ENCODE measurements around the gene SPECC1. TPM values are rescaled to one million over a fixed set of nuclear protein-coding genes. Genes with fewer than 3 reads are reported as not detected.

Gene SPECC1
- total and polyA plus RNA-seq, 2 of the 13 experiments (the other 11 are each of a cell fraction or from before 2014, with no cell fraction given) = 2.3 to 6.9 TPM

- H2AFZ ChIP-seq (ENCODE audit: low read length) = no peak overlapping the region
- BruUV-seq (replicated peaks) = no TSS peak
- POLR2A ChIA-PET = no interaction called here
- no peak overlapping the region for H3K9ac ChIP-seq (ENCODE audit: insufficient read depth, low read depth, low read length)
- no peaks in the 10 kb centered on the region for H3K36me3 ChIP-seq (replicated peaks in 1 of 2; ENCODE audit: control insufficient read depth in 1 of 2, insufficient read depth in 2 of 2, low read length in 2 of 2)
- intact Hi-C loops (cut with micrococcal nuclease; ENCODE audit: unreplicated experiment) = no loop called here
- no peaks in the 10 kb centered on the region for H3K79me2 ChIP-seq (ENCODE audit: insufficient read depth, low read length)
- H4K20me1 ChIP-seq (ENCODE audit: insufficient read depth, low read length) = no peaks in the 10 kb centered on the region
- H3K27me3 ChIP-seq (ENCODE audit: control insufficient read depth in 1 of 2, insufficient read depth in 2 of 2, low read length in 2 of 2) = peaks cover 2 to 25% of the 10 kb centered on the region in 2 experiments; a peak in 4 of 5 replicates
- ATAC-seq (no peak), FAIRE-seq (no peak), DNase-seq (ENCODE audit: low spot score) (no peak)
- CTCF ChIA-PET (ENCODE audit: low intra/inter-chr PET ratio, low total read pairs) = no interaction called here
- H3K27ac ChIP-seq (ENCODE audit: extremely low read length, insufficient read depth, low read length) = no peak overlapping the region
- no peaks in the 10 kb centered on the region for H3K4me1 ChIP-seq (ENCODE audit: insufficient read depth, low read length)
- in situ Hi-C loops (cut with HindIII; ENCODE audit: extremely low pct_ligation_motif_present, low pct_unique_long_range_greater_than_20kb) = no loop called here
- TF ChIP-seq, protein P1, sequence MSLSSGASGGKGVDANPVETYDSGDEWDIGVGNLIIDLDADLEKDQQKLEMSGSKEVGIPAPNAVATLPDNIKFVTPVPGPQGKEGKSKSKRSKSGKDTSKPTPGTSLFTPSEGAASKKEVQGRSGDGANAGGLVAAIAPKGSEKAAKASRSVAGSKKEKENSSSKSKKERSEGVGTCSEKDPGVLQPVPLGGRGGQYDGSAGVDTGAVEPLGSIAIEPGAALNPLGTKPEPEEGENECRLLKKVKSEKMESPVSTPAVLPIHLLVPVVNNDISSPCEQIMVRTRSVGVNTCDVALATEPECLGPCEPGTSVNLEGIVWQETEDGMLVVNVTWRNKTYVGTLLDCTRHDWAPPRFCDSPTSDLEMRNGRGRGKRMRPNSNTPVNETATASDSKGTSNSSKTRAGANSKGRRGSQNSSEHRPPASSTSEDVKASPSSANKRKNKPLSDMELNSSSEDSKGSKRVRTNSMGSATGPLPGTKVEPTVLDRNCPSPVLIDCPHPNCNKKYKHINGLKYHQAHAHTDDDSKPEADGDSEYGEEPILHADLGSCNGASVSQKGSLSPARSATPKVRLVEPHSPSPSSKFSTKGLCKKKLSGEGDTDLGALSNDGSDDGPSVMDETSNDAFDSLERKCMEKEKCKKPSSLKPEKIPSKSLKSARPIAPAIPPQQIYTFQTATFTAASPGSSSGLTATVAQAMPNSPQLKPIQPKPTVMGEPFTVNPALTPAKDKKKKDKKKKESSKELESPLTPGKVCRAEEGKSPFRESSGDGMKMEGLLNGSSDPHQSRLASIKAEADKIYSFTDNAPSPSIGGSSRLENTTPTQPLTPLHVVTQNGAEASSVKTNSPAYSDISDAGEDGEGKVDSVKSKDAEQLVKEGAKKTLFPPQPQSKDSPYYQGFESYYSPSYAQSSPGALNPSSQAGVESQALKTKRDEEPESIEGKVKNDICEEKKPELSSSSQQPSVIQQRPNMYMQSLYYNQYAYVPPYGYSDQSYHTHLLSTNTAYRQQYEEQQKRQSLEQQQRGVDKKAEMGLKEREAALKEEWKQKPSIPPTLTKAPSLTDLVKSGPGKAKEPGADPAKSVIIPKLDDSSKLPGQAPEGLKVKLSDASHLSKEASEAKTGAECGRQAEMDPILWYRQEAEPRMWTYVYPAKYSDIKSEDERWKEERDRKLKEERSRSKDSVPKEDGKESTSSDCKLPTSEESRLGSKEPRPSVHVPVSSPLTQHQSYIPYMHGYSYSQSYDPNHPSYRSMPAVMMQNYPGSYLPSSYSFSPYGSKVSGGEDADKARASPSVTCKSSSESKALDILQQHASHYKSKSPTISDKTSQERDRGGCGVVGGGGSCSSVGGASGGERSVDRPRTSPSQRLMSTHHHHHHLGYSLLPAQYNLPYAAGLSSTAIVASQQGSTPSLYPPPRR (CRISPR knock-in tag; IDR thresholded peaks at IDR 0.05; ENCODE audit: borderline replicate concordance) = no peak
- TF ChIP-seq NFKB2 (CRISPR knock-in tag; IDR thresholded peaks at IDR 0.05; ENCODE audit: borderline replicate concordance) = no peak
- TF ChIP-seq ZNF234 (CRISPR knock-in tag; conservative IDR thresholded peaks at IDR 0.05) = no peak
- no peak for TF ChIP-seq ZBTB7B (CRISPR knock-in tag; IDR thresholded peaks at IDR 0.05)
- no peak for TF ChIP-seq ZNF674 (CRISPR knock-in tag; IDR thresholded peaks at IDR 0.05; ENCODE audit: low read depth)
- no peak for TF ChIP-seq AHR (CRISPR knock-in tag; IDR thresholded peaks at IDR 0.05)
- no peak for TF ChIP-seq NFE2L1 (CRISPR knock-in tag; IDR thresholded peaks at IDR 0.05; ENCODE audit: borderline replicate concordance)
- no peak overlapping the region for H3K4me2 ChIP-seq (ENCODE audit: low read depth, low read length)
- WGBS (ENCODE audit: low lambda C conversion rate) = 14% methylated on average over 3 of the region's 3 CpGs
- H3K4me3 ChIP-seq (replicated peaks in 1 of 3; ENCODE audit: insufficient read depth in 1 of 3, low read depth in 2 of 3, low read length in 3 of 3) = no peak overlapping the region
- no peaks in the 10 kb centered on the region for H3K9me3 ChIP-seq (ENCODE audit: low read length)
These were observed 74.1 kb downstream of the SPECC1 start for GRCh38 chr17:20083156-20083859.
